DLD1 (cell line): ENCODE results near the gene FOXB2.

Experiments used
- in situ Hi-C: cut with HindIII; loops from 2 replicates; pipeline ENCODE4 v1.10.0; 2017; ENCODE audit warnings: low sequenced_read_pairs

The FOXB2 gene

DNA sequence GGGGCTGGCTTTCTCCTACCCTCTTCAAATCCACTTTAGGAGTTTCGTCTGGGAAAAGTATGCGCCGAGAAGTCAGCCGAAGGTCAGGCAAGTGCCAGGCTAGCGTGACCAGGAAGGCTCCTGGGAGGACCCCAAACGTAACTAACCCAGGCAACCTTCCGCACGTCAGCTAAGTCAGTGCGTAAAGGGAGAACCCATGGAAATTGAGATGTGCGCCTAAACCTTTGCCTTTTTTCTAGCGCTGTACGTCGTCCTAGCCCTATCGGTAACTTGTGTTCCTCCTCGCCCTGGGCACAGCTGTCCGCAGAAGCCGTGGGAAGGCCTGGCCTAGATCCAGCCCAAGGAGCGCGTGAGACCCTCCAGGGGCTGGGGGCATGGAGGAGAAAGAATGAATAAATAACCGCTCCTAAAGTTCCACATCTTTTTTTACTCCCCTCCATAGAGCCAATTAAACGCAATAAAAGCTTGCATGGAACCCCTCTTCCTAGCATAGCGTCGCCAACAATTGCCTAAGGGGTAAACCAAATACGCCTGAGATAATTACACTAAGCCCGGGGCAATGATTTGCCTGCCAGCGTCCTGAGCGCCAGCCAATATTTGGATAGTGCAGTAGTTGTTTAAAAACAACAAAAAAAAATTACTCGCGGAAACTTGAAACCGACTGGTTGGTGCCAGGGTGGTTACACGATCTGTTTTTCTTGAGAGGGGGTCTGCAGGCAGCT lies 4.0 kb upstream of the FOXB2 start:
- in situ Hi-C loops = loop anchor here (25.0 kb wide), 1 partner anchor 97 kb away; no protein-coding TSS in a partner anchor

DNA sequence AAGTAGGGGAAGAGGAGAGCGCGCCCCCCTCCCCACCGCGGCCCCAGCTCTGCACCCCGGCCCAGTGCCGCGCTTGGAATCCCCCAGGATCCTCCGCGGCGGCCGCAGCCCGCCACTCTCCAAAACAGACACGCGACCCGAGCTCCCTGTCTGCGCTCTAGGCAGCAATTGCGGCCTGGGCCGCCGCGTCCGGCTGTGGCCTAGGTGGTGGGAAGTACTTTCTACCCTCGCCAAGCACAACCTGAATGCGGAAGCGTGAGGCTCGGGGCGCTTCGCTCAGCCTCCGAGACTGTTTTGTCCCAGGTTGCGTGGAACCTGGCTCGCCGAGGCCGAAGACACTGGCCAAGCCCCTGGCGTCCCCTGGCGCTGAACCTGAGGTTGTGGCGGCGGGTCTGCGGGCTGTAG lies 3.3 kb upstream of the FOXB2 start:
- in situ Hi-C loops = loop anchor here (25.0 kb wide), 1 partner anchor 96 kb away; no protein-coding TSS in a partner anchor

DNA sequence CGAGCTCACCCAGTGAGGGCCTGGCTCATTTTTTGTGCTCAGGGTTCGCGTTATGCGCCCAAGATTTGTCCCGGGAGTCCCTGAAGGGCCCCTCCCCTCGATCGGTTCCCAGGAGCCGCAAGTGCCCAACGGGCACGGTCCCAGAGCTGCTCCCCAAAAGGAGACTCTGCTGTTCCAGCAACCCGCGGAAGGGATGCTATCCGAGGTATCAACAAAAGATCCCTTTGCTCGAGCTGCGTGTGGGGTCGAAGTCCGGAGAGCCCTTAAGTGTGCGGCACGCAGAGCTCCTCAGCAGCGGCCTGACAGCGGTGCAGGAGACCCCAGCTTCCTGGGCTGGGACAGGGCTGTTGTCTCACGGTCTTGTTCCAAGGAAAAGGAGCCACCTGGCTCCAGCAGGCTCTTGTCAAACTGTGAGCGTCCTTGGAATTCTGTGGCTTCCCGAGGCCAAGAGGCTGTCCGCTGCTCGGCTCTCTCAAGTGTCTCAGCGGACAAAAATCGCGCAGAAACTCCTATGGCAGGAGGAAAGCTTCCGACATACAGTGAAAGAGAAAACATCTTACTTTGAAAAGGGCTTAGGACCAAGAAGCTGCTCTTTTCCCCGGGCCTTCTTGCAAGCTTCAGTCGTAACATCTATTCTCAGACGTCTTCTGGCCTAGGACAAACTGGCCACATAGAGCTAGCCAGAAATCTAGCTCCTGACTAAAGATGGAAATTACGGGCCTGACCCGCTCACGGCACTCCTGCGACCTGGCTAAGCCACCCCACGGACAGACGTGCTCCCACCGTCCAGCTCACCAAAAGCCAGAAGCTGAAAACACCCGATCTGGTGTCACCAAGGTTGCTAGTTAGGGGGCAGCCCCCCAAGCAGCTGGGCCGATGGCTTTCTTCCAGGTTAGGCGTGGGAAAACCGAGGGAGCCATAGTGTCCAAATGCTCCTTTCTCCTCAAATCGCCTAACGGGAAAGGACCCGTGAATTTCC lies 2.6 kb upstream of the FOXB2 start:
- in situ Hi-C loops = loop anchor here (25.0 kb wide), 1 partner anchor 95 kb away; no protein-coding TSS in a partner anchor

DNA sequence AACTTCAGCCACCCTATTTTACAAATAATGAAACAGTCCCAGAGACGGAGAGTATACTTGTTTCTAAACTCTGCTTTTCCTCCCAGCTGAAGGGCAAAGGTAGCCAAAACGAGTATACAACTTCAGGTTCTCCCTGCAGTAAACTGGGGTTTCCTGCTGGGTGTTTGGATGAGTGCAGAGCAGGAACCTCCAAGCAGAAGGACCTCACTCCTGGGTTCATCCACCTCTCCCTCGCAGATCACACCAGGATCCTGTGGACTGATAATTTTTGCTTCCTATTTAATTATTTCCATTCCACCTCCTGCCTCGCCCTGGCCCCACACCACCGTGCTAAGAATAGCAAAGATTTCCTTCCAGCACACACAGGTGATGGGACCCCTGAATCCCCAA lies 2.0 kb upstream of the FOXB2 start:
- in situ Hi-C loops = loop anchor here (25.0 kb wide), 1 partner anchor 95 kb away; no protein-coding TSS in a partner anchor

DNA sequence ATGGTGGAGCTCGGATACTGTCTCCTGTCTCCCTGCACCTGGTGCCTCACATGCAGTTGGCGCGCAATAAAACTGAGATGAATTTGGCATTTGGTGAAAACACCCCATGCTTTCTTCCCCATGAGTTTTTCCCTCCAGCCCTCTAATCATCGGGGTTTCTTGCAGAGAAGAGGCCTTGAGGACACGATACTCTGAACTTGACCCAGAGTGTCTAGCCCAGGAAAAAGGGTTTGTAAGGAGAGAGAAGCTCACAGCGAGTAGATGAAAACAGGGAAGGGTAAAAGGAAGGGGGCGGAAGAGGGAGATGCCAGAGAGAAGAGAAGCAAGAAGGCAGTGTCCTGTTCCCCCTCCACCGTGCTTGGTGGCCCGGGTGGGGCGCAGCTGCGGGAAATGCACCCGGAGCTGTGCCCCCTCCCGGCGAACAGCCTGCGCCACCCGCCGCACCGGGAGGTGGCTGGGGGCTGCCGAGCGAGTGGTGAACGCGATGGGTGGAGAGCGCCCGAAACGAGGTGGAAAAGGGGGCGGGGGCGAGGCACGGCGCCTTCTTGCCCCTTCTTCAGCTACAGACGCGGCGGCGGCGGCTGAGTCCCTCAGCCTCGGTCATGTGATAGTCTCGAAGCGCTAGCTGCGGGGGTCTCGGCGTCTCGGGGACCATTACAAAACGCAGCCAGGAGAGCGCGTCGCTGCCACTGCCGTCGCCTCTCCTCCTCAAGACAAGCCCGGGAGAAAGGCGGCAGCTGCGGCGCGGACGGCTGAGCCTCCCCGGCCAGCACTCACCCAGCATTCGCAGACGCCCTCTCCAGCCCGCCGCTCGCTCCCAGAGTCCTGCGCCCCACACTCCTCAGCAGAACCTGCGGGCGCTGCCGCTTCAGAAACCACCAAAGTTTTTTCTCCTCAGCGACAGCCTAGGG lies 1.1 kb upstream of the FOXB2 start:
- in situ Hi-C loops = loop anchor here (25.0 kb wide), 1 partner anchor 94 kb away; no protein-coding TSS in a partner anchor

DNA sequence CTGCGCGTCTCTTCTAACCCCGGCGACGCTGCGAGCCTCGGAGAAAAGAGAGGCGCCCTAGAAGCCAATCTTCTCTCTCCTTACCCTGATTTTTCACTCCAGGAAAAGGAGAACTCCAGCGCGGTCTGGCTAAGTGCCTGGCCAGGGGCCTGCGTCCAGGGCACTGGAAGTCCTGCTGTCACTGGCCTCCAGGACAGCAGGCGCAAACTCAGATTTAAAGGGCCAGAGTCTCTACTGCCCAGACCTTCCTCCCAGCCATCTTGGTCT lies 553 bp upstream of the FOXB2 start:
- in situ Hi-C loops = loop anchor here (25.0 kb wide), 1 partner anchor 93 kb away; no protein-coding TSS in a partner anchor

DNA sequence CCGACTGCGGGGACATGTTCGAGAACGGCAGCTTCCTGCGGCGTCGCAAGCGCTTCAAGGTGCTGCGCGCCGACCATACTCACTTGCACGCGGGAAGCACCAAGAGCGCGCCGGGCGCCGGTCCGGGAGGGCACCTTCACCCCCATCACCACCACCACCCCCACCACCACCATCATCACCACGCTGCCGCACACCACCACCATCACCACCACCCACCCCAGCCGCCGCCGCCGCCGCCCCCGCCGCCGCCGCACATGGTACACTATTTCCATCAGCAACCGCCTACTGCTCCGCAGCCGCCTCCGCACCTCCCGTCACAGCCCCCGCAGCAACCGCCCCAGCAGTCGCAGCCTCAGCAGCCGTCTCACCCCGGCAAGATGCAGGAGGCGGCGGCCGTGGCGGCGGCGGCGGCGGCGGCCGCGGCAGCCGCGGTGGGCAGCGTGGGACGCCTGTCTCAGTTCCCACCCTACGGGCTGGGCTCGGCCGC lies 514 bp downstream of the FOXB2 start:
- in situ Hi-C loops = loop anchor here (25.0 kb wide), 1 partner anchor 92 kb away; no protein-coding TSS in a partner anchor

DNA sequence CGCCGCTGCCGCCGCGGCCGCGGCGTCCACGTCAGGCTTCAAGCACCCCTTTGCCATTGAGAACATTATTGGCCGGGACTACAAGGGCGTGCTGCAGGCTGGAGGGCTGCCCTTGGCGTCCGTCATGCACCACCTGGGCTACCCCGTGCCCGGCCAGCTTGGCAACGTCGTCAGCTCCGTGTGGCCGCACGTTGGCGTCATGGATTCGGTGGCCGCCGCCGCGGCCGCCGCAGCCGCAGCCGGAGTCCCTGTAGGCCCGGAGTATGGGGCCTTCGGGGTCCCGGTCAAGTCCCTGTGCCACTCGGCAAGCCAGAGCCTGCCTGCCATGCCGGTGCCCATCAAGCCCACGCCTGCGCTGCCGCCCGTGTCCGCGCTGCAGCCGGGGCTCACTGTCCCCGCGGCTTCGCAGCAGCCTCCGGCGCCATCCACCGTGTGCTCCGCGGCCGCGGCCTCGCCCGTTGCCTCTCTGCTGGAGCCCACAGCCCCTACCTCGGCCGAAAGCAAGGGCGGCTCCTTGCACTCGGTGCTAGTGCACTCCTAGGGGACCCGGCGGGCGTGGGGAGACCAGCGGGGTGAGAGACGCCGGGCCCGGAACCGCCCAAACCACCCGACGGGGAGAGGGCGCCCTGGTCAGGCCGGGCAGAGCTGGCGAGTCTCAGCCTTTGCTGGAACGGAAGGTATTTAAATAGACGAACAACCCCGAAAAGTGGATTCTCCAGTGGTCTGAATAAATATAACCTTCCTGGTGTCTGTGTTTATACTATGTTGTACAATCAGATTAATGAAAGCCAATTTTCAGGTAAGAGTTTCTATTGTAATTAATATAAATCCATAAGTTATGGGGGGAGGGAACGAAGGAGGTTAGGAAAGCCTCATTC lies 1.2 kb downstream of the FOXB2 start:
- in situ Hi-C loops = loop anchor here (25.0 kb wide), 1 partner anchor 92 kb away; no protein-coding TSS in a partner anchor

DNA sequence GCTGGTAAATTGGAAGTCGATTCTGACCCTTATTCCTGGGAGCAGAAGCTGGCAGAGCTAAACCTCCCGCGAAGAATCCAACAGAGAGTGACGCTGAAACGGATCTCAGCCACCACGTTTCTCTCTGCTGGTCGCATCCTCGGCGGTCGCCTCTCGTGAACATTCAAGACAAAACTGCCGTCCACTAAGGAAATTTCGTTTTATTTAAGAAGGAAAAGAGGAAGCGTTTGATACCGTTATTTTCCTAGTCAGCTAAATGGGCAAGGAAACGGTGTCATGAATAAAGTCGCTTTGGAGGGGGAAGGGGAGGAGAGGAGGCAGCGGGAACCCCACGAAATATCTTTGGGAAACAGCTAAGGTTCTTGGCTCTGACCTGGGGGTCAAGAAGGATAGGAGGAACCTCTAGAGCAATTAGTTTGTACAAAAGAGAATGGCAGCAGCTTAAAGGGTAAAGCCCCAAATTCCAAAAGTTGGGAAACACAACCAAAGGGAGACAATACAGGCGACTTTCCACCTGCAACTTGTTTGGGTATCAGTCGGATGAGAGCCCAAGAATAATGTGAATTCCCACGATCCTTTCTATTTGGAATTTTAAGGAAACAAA lies 1.9 kb downstream of the FOXB2 start:
- in situ Hi-C loops = loop anchor here (25.0 kb wide), 1 partner anchor 91 kb away; no protein-coding TSS in a partner anchor

DNA sequence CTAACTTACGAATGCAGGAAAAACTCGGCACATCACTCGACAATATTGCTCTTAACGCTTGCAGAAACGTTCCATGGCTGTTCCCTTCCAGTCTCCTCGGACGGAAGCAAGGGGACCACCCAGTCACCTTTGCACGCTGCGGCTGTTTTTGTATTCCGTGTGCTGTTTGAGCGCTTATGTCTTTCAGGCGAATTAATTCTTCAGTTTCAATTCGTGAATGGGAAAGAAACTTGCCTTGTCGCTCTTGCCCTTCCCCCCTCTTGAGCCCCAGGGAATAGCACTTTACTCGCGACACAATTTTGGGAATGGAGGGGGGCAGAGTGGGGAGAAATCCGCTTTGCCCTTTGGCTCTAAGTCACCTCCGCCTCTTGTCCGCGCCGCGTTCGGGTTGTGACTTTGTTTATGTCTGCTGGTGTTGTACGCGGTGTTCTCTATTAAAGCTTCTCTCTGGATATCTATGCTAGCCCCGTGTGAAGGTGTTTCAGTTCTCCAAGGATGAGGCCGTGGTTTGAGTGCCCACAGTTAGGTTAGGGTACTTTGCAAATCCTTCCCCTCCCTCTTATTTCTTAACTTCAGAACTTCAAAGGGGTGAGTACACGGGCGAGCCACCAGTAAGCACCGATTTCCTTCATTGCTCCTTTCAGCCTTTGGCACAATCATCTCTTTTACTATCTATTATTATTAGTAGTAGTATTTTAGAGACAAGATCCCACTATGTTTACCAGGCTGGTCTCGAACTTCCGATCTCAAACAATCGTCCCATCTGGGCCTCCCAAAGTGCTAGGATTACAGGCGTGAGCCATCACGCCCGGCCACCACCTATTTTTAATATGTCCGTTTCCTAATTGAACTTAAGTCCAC lies 2.7 kb downstream of the FOXB2 start:
- in situ Hi-C loops = loop anchor here (25.0 kb wide), 1 partner anchor 90 kb away; no protein-coding TSS in a partner anchor

DNA sequence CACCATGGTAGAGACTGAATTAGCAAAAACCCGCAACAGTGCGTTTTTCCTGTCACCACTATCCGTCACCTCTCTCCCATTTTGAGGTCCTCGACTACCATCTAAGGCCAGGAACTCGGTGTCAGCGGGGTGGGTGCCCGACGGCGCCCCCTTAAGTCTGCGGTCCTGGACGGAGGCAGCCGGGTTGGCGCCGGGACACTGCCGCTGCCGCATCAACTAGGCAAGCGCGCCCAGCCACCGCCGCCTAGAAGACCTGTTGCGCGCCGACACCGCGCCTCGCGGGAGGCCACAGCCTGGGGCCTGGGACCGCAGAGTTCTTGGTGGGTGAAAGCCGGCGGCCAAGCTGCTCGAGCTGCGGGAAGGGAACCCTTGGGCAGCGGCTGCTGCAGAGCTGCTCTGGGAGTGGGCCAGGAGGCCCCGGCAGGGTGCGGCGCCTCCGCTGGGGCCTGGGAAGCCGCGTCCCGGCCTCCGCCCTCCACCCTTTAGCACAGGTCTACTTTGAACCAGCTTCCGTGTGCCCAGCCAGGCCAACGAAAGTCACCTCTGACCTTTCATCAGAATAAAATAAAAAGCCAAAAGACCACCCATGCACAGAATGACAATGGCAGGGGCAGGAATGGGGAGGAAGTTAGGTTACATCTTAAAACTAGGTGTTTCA lies 3.5 kb downstream of the FOXB2 start:
- in situ Hi-C loops = loop anchor here (25.0 kb wide), 1 partner anchor 89 kb away; no protein-coding TSS in a partner anchor

DNA sequence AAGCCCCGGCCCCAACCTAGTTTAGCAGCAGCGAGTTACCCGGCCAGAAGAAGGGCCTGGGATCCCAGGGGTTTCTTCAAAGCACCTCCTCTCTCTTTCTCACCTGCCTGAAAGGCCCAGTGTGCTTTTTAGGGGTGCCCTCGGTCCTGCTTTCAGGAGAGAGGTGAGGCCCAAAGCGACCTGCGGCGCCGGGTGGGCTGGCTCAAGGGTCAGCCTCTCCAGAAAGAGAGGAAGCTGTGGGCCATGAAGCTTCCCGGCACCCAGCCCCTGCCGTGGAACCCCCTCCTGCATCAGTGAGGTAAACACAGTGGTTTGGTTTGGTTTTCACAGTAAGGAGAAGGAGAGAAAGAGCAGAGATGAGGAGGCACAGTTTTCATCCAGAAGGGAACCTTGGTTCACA lies 4.3 kb downstream of the FOXB2 start:
- in situ Hi-C loops = loop anchor here (25.0 kb wide), 1 partner anchor 89 kb away; no protein-coding TSS in a partner anchor

DNA sequence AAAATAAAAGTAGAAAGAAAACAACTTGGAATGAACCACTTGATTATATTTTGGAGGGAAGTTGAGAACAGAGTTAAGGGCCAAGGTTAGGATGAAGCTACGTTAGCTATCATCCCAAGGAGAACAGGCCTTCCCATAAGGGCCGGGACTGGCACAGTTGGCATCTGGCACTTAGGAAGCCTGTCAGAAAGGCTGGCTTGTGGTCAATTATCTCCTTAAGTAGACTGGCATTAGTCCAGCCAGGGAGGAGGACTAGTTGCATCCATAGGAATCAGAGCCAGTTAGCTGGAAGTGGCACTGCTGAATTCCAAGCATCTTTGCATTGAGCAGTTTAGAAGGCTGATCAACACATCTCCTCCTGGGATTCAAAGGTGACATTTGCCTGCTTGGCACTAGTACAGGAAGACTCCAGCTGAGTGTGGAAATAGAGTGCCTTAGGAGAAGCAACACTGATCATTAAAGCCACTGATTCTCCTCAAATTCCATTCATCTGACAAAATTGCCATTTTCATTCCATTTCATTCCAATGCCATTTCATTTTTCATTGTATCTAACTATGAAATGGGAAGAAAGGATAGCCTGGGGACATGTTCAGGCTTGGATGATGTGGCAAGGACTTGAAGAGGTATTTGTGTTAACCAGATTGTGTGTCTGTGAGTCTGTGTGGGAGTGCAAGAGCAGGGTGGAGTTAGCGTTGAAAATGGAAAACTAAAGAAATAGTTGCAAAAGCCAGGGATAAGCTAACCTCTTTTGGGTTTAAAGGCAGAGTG lies 5.5 kb downstream of the FOXB2 start:
- in situ Hi-C loops = loop anchor here (25.0 kb wide), 1 partner anchor 87 kb away; no protein-coding TSS in a partner anchor

DNA sequence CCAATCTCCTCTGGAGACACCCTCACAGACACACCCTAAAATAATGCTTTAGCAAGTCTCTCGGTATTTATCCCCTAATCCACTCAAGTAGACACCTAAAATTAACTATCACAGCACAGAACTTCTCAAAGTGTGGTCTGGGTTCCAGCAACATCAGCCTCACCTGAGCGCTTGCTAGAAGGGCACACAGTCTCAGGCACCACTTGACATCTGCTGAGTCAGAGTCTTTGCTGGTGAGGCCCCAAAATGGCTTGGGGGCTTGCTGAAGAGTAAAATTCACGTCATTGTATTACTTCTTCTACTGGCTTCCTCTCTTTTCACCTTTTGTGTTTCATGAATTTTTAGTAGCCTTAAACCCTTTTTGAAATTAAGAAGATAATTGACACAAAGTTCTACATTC lies 9.0 kb downstream of the FOXB2 start:
- in situ Hi-C loops = no loop called here

DNA sequence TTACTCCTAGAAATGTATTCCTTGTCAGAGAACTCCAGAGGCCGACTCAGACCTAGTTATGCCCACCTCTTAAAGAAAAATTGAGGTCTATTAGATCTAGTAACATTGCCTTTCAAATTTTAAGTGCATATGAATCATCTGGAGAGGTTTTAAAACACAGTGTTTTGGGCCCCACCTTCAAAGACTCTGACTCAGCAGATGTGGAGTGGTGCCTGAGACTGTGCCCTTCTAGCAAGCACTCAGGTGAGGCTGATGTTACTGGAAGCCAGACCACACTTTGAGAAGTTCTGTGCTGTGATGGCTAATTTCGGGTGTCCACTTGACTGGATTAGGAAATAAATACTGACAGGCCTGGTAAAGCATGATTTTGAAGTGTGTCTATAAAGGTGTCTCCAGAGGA lies 10.6 kb downstream of the FOXB2 start:
- in situ Hi-C loops = no loop called here

DNA sequence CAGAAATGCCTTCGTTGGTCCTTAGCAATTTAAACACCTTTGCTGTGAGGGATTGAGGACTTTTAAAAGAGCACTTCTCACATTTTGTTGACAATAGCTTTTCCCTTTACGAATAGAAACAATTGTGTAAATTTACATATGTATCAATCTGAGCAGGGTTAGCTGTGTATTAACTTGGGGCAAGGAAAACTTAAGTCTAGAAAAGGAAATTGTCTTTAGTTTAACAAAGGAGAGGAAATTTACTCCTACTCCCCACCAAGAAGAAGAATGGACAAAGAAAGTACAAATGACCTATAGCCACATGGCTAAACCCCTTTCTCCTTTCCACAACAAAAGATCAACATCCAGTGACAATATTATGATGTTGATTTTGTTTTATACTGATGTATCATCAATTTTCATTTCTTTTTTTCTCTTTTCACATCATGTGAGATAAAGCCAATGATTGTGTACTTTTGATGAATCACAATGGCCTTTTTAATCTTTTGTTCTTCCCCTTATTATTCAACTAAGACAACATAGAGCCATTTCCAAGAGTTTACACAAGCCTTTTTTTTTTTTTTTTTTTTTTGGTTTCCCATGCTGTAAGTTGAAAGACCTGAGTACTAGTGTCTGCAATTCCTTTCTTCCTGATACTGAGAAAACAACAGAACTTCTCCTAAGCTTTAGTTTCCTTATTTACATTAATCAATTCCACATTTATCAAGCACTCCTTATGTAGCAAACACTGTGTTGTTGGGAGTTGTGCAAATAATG lies 19.0 kb downstream of the FOXB2 start:
- in situ Hi-C loops = no loop called here
